ENCODE results near the gene SLC5A10.

- TF ChIP-seq CTCF (IDR thresholded peaks at IDR 0.05): peak; percentile 91
- no peak for TF ChIP-seq ZFX (IDR thresholded peaks at IDR 0.05; ENCODE audit: borderline replicate concordance)
Observed at GRCh38 chr17:18960803-18961511, 9.0 kb downstream of the SLC5A10 start.
